ENCODE results near the gene NETO2. TPM values are rescaled to one million over a fixed set of nuclear protein-coding genes. Genes with fewer than 3 reads are reported as not detected.

Gene NETO2
- total and polyA plus RNA-seq, 10 of the 15 experiments (the other 5 are each of a cell fraction or from before 2014, with no cell fraction given): 8.5 to 53.1 (median 27.0) TPM

DNA sequence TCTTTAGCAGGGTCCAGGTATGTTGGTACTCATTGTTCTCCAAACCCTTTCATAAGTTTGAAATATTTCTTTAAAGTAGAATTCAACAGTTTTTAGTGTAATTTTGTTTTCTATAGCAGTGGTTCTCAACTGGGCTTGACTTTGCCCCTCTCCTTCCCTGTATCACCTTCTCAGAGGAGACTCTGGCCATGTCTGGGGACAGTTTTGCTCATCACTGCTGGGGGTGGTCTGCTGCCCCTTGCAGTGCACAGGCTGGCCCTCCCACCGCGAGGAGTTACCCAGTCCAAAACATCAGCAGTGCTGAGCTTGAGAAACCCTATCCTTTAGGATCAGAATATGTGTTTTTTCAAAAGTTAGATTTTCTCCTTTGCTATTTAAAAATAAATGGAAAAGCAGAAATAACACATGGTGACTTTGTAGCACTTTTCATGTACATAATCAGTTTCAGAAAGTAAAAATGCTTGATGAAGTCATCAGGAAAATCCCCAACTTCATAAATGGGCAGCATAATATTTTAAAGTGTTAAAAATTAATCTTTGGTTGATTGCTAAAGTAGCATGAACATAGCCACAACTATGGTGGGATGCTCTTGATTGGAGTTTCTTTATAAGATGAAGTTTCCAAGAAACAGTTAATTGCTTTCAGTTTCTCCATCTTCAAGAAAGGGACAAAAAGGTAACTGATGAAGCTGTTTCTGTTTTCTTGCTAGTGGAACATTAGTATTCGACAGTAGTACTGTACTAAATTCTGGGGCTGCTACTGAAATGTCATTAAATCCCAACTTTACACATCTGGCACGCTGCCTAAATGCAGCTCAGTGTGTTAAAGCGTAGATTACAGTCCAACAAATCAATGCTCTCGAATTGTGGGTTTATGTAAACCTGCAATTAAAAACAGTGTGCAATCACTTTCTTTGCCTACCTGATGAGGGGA, 70.3 kb downstream of the NETO2 start (continued):
- TF ChIP-seq CHD2 (IDR thresholded peaks at IDR 0.05; ENCODE audit: borderline replicate concordance, low read depth, low read length) (no peak), SMAD1 (IDR thresholded peaks at IDR 0.05; ENCODE audit: low read depth, partially characterized antibody) (no peak), CEBPB (IDR thresholded peaks at IDR 0.05; ENCODE audit: borderline replicate concordance in 1 of 2, low read depth in 2 of 2, low read length in 2 of 2) (no peak), HSF1 (IDR thresholded peaks at IDR 0.05; ENCODE audit: low read depth, low read length) (no peak), PAX5 (IDR thresholded peaks at IDR 0.05; ENCODE audit: borderline replicate concordance, low read depth, low read length) (no peak), ZNF217 (IDR thresholded peaks at IDR 0.05) (no peak), MTA2 (IDR thresholded peaks at IDR 0.05; ENCODE audit: low read depth) (peak; percentile 97), SREBF1 (IDR thresholded peaks at IDR 0.05; ENCODE audit: low read length) (no peak), MEF2A (IDR thresholded peaks at IDR 0.05; ENCODE audit: insufficient read depth, low read depth, low read length) (no peak), POLR2A (IDR thresholded peaks at IDR 0.05; ENCODE audit: low read depth, low read length) (no peak), USF2 (IDR thresholded peaks at IDR 0.05; ENCODE audit: borderline replicate concordance, low read depth, low read length) (no peak), GATAD2B (conservative IDR thresholded peaks at IDR 0.05; ENCODE audit: low read depth) (0 out of 2 replicates have a peak, but pooled peaks have one; percentile 38), TCF12 (IDR thresholded peaks at IDR 0.05; ENCODE audit: low read depth, low read length) (no peak), MEF2B (IDR thresholded peaks at IDR 0.05; ENCODE audit: partially characterized antibody, poor library complexity, severe bottlenecking) (peak; percentile 14), RCOR1 (conservative IDR thresholded peaks at IDR 0.05; ENCODE audit: low read depth, low read length) (no peak), CUX1 (IDR thresholded peaks at IDR 0.05; ENCODE audit: insufficient replicate concordance, low read depth, low read length) (no peak), PAX8 (IDR thresholded peaks at IDR 0.05) (no peak), IKZF2 (IDR thresholded peaks at IDR 0.05) (peak; percentile 68 to 73; a peak in 3 of 4 replicates), FOXK2 (IDR thresholded peaks at IDR 0.05) (no peak), ZNF24 (IDR thresholded peaks at IDR 0.05) (0 out of 2 replicates have a peak, but pooled peaks have one; percentile 10)
- TF ChIP-seq, protein P1, sequence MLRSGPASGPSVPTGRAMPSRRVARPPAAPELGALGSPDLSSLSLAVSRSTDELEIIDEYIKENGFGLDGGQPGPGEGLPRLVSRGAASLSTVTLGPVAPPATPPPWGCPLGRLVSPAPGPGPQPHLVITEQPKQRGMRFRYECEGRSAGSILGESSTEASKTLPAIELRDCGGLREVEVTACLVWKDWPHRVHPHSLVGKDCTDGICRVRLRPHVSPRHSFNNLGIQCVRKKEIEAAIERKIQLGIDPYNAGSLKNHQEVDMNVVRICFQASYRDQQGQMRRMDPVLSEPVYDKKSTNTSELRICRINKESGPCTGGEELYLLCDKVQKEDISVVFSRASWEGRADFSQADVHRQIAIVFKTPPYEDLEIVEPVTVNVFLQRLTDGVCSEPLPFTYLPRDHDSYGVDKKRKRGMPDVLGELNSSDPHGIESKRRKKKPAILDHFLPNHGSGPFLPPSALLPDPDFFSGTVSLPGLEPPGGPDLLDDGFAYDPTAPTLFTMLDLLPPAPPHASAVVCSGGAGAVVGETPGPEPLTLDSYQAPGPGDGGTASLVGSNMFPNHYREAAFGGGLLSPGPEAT (IDR thresholded peaks at IDR 0.05; ENCODE audit: low read depth): peak; percentile 72; the same call in 1 of the 2 replicates

Data from GM12878 (cell line).